ENCODE data around the gene TSPOAP1.

Gene TSPOAP1

DNA sequence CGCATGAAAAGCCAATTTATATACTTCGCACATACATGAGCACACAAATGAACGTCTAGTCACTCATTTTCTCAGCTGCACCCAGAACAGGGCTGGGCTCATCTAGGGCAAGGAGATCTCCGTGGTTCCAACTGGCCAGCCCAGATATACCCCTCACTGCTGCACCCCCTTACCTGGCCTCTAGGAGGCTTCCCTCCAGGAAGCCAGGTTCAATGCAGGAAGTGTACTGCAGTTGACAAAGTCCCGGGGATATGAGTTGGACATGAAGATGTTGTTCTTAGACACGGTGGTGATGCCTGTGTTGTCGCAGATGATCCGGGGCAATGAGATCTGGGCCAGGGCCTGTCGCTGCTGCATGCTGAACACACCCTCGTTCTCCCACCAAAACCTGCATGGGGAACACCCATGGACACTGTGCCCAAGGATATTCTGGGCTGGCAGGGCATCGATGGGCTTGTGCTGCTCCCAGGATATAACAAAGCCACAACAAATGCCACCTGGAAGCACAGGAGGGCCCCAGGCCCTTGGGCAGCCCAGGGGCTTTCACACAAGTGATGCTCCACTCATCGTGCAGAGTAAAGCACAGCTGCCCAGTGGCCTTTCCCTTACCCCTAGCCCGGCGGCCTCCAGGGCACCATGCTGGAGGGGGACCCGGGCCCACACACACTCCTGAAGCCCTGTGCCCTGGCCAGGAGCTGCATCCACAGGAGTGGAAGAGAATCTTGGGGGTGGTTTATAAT, 57.9 kb downstream of the TSPOAP1 start:
- H3K27ac ChIP-seq (ENCODE audit: low read length), result no peak overlapping the region
- H3K4me3 ChIP-seq (ENCODE audit: low read length in 2 of 2), result no peak overlapping the region
- H3K9ac ChIP-seq (ENCODE audit: low read length in 2 of 2), result no peak overlapping the region
- H3K36me3 ChIP-seq (ENCODE audit: control insufficient read depth in 2 of 2, insufficient read depth in 2 of 2, low read length in 2 of 2), result no peaks in the 10 kb centered on the region
- H3K4me1 ChIP-seq (ENCODE audit: control insufficient read depth, insufficient read depth, low read length), result no peaks in the 10 kb centered on the region
- no peaks in the 10 kb centered on the region for H3K9me3 ChIP-seq (ENCODE audit: control insufficient read depth in 2 of 2, low read length in 2 of 2)
- peaks cover 3 to 8% of the 10 kb centered on the region in 2 donors for H3K27me3 ChIP-seq (ENCODE audit: control insufficient read depth in 1 of 2, insufficient read depth in 2 of 2, low read length in 2 of 2)

DNA sequence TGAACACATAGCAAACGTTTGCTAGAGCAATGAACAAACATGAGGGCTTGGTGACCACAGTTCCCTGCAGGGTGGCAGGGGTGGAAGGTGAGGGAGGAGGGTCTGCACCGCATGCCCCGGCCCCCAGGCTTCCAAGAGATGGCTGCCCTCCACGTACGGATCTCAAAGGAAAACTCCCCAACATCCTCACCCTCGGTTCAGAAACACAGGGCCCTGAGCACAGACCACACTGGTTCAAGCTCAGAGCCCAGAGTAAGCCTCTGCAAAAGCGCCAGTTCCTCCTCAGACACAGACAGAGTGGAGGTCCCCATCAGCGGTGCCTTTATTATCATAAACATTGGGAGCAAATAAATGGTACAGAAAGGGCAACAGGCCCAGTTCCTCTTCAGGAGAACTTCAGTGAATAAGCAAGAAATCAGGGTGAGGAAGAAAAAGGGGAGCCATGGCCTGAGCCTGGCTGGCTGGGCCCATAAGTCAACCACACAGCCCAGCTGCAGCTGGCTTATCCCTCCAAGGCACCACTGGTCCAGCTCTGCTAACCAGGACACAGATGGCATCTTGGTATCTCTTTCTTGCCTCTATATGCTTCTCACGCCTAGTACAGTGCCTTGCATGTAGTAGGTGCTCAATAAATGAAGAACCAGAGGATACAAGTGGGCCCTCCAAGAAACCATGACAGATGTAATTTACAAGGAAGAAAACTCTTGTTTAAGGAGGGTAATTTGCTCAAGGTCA, 58.9 kb downstream of the TSPOAP1 start:
- Histone ChIP-seq H3K4me1 (ENCODE audit: control insufficient read depth, insufficient read depth, low read length) (no peaks in the 10 kb centered on the region), H3K9ac (ENCODE audit: low read length in 2 of 2) (no peak overlapping the region), H3K27me3 (ENCODE audit: control insufficient read depth in 1 of 2, insufficient read depth in 2 of 2, low read length in 2 of 2) (peaks cover 0 to 12% of the 10 kb centered on the region in 2 donors), H3K36me3 (ENCODE audit: control insufficient read depth in 2 of 2, insufficient read depth in 2 of 2, low read length in 2 of 2) (no peaks in the 10 kb centered on the region), H3K4me3 (ENCODE audit: low read length in 2 of 2) (no peak overlapping the region), H3K27ac (ENCODE audit: low read length) (no peak overlapping the region), H3K9me3 (ENCODE audit: control insufficient read depth in 2 of 2, low read length in 2 of 2) (no peaks in the 10 kb centered on the region)

DNA sequence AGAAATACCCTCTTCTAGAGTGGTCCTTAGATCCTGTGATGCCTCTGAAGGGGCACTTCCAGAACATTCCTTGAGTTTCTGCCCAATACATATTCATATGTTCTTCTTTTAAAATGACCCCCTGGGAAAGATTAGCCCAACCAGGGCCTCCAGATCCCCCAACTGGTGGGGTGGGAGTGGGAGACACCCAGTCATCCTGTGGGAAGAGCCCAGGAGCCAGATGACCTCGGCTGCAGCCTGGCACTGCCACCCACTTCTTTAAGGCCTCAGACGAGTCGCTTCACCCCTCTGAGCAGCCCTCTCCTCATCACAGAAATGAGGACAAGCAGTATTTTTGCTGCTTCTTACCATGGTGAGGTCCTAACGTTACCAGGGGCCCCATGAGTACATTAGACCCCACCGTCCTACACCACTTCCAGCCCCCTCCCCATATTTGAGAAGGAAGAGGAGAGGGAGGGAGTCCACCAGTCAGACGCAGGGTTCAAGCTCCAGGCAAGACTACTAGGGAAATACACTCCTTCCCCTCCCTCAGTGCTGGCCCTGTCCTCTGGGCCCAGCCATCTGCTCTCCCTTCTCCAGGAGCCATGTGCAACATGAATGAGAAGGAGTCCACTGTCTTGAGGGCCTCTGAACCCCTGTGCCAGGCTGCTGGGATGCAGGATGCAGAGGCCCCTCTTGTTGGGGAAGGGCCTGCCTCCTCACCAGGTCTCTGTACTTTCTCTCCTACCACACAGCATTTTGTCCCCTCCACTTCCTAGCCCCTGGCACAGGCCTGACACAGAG, 59.6 kb downstream of the TSPOAP1 start:
- no peaks in the 10 kb centered on the region for H3K36me3 ChIP-seq (ENCODE audit: control insufficient read depth in 2 of 2, insufficient read depth in 2 of 2, low read length in 2 of 2)
- no peak overlapping the region for H3K4me3 ChIP-seq (ENCODE audit: low read length in 2 of 2)
- peaks cover 0 to 2% of the 10 kb centered on the region in 2 donors for H3K9me3 ChIP-seq (ENCODE audit: control insufficient read depth in 2 of 2, low read length in 2 of 2)
- no peak overlapping the region for H3K27ac ChIP-seq (ENCODE audit: low read length)
- no peak overlapping the region for H3K9ac ChIP-seq (ENCODE audit: low read length in 2 of 2)
- no peaks in the 10 kb centered on the region for H3K4me1 ChIP-seq (ENCODE audit: control insufficient read depth, insufficient read depth, low read length)
- peaks cover 2 to 14% of the 10 kb centered on the region in 2 donors for H3K27me3 ChIP-seq (ENCODE audit: control insufficient read depth in 1 of 2, insufficient read depth in 2 of 2, low read length in 2 of 2)

DNA sequence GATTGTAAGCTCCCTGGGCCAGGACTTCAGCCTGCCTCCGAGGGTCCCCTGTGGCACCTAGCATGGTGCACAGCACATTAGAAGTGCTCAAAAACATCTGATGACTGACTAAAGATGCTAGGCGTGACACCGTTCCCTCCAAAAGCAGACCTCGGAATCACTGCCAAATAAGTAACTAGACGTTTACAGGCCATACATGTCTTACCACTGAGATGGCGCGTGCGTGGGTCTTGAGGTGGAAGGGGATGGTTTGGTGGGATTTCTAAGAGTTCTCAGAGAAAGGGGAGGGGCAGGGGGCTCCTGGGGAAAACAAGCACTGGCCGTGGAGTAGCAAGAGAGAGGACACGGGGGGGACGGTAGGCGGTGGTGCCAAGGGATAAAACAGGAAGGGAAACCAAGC, 60.3 kb downstream of the TSPOAP1 start:
- Histone ChIP-seq H3K27me3 (ENCODE audit: control insufficient read depth in 1 of 2, insufficient read depth in 2 of 2, low read length in 2 of 2) (peaks cover 7 to 18% of the 10 kb centered on the region in 2 donors), H3K27ac (ENCODE audit: low read length) (no peak overlapping the region), H3K4me3 (ENCODE audit: low read length in 2 of 2) (no peak overlapping the region)

DNA sequence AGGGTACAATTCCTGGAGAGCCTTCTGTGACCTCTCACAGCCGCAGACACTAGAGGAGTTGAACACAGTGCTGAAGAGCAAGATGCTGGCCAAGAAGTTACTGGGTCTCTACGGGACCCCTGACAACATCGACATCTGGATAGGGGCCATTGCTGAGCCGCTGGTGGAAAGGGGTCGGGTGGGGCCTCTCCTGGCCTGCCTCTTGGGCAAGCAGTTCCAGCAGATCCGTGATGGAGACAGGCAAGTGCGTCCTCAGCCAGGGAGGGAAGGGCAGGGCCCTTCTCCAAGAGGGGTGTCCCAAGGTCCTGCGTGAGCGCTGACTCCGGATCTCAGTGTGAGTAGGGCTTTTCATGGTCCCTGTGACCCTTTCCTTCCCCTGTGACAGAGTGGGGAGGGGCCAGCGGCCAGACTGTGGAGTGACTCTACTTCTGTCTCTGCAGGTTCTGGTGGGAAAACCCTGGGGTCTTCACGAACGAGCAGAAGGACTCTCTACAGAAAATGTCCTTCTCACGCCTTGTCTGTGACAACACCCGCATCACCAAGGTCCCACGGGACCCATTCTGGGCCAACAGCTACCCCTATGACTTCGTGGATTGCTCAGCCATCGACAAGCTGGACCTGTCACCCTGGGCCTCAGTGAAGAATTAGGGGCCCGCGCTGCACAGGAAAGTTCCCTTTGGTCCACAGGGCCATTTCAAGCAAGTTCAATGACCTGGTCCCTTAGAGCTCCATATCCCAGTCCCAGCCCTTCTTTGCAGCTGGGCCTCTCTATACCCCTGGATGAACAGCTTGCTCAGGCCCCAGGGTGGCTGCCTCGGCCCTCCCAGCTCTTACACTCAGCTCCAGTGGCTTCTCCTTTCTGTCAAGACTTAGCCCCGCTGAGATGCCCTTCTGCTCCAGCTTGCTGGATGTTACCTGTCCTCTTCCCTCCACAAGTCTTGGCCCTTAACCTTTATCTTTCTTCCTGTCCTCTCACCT, 61.0 kb downstream of the TSPOAP1 start:
- H3K27ac ChIP-seq (ENCODE audit: low read length), result no peak overlapping the region
- H3K4me3 ChIP-seq (ENCODE audit: low read length in 2 of 2), result no peak overlapping the region
- H3K9ac ChIP-seq (ENCODE audit: low read length in 2 of 2), result no peak overlapping the region
- peaks cover 0 to 2% of the 10 kb centered on the region in 2 donors for H3K9me3 ChIP-seq (ENCODE audit: control insufficient read depth in 2 of 2, low read length in 2 of 2)
- H3K4me1 ChIP-seq (ENCODE audit: control insufficient read depth, insufficient read depth, low read length), result no peaks in the 10 kb centered on the region
- H3K36me3 ChIP-seq (ENCODE audit: control insufficient read depth in 2 of 2, insufficient read depth in 2 of 2, low read length in 2 of 2), result no peaks in the 10 kb centered on the region
- H3K27me3 ChIP-seq (ENCODE audit: control insufficient read depth in 1 of 2, insufficient read depth in 2 of 2, low read length in 2 of 2), result peaks cover 7 to 18% of the 10 kb centered on the region in 2 donors

More for the DNA sequence above, 60.3 kb downstream of the TSPOAP1 start:
- no peak overlapping the region for H3K9ac ChIP-seq (ENCODE audit: low read length in 2 of 2)
- peaks cover 0 to 2% of the 10 kb centered on the region in 2 donors for H3K9me3 ChIP-seq (ENCODE audit: control insufficient read depth in 2 of 2, low read length in 2 of 2)
- no peaks in the 10 kb centered on the region for H3K4me1 ChIP-seq (ENCODE audit: control insufficient read depth, insufficient read depth, low read length)
- H3K36me3 ChIP-seq (ENCODE audit: control insufficient read depth in 2 of 2, insufficient read depth in 2 of 2, low read length in 2 of 2), result no peaks in the 10 kb centered on the region

DNA sequence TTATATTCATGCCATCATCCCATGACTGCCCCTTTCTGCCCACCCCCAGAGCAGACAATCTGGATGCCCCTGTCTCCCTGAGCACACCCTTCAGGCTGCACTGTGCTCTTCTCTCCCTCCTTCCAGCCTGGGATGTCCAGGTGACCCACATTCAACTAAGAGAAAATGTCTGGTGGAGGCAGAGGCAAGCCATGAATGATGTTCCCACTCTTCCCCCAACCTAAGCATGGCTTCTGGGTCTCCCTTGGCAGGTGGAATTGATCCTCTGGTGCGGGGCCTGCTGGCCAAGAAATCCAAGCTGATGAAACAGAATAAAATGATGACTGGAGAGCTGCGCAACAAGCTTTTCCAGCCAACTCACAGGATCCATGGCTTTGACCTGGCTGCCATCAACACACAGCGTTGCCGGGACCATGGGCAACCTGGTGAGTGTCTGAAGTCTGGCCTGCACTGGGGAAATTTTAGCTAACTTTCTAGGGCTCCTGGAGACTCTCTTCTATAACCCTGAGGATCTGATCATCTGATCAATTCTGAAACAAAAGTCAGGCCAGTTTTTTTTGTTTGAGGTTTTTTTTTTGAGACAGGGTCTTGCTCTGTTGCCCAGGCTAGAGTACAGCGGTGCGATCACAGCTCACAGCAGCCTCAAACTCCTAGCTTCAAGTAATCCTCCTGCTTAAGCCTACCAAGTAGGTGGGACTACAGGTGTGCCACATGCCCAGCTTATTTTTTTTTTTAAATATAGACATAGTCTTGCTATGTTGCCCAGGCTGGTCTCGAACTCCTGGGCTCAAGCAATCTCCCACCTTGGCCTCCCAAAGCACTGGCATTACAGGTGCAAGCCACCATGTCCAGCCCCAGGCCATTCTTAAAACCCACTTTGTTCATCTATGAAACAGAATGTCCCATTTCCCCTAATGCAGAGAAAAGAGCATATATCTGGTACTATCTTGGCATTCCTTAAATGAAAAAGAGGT, 62.4 kb downstream of the TSPOAP1 start:
- peaks cover 0 to 2% of the 10 kb centered on the region in 2 donors for H3K9me3 ChIP-seq (ENCODE audit: control insufficient read depth in 2 of 2, low read length in 2 of 2)
- H3K4me1 ChIP-seq (ENCODE audit: control insufficient read depth, insufficient read depth, low read length), result no peaks in the 10 kb centered on the region
- H3K27ac ChIP-seq (ENCODE audit: low read length), result no peak overlapping the region
- peaks cover 7 to 16% of the 10 kb centered on the region in 2 donors for H3K27me3 ChIP-seq (ENCODE audit: control insufficient read depth in 1 of 2, insufficient read depth in 2 of 2, low read length in 2 of 2)
- no peaks in the 10 kb centered on the region for H3K36me3 ChIP-seq (ENCODE audit: control insufficient read depth in 2 of 2, insufficient read depth in 2 of 2, low read length in 2 of 2)
- no peak overlapping the region for H3K4me3 ChIP-seq (ENCODE audit: low read length in 2 of 2)
- H3K9ac ChIP-seq (ENCODE audit: low read length in 2 of 2), result no peak overlapping the region

DNA sequence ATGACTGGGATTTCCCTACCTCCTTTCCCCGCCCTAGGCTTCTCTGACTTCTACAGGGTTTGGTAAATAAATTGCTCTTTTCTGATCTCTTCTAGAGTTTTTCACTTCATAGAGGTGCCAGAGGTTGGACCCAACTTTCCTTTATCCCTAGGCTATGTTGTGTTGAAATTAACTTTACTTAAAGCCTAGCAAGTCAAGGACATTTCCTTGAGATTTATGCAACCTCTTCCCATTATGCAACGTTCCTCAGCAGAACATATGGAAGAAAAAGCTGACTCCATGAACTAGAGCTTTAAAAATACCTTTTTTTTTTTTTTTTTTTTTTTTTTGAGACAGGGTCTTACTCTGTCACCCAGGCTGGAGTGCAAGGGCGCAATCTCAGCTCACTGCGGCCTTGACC, 63.3 kb downstream of the TSPOAP1 start:
- H3K27ac ChIP-seq (ENCODE audit: low read length), result no peak overlapping the region
- H3K9me3 ChIP-seq (ENCODE audit: control insufficient read depth in 2 of 2, low read length in 2 of 2), result peaks cover 0 to 2% of the 10 kb centered on the region in 2 donors
- no peaks in the 10 kb centered on the region for H3K4me1 ChIP-seq (ENCODE audit: control insufficient read depth, insufficient read depth, low read length)
- peaks cover 7 to 16% of the 10 kb centered on the region in 2 donors for H3K27me3 ChIP-seq (ENCODE audit: control insufficient read depth in 1 of 2, insufficient read depth in 2 of 2, low read length in 2 of 2)
- H3K9ac ChIP-seq (ENCODE audit: low read length in 2 of 2), result no peak overlapping the region
- H3K36me3 ChIP-seq (ENCODE audit: control insufficient read depth in 2 of 2, insufficient read depth in 2 of 2, low read length in 2 of 2), result no peaks in the 10 kb centered on the region
- no peak overlapping the region for H3K4me3 ChIP-seq (ENCODE audit: low read length in 2 of 2)

DNA sequence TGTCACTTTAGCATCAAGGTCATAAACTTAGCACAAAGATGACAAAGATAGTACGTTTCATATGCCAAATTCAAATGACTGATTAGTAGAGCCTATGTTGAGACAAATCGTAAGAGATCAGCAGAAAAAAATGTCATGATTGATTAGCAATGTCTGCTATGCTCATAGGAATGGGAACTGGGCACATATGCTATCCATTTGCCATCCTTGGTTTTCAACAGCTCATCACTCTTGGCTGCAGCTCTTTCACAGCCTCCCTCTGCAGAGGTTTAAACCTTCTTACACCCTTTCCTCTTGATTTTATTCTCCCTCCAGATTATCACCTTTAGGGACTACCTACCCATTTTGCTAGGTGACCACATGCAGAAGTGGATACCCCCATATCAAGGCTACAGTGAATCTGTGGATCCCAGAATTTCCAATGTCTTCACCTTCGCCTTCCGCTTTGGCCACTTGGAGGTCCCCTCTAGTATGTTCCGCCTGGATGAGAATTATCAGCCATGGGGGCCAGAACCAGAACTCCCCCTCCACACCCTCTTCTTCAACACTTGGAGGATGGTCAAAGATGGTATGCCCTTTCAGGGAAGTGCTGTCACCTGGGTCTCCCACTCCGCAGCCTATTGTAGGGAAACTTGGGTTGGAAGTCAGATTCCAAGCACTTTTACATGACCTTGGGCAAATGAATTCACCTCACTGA, 64.0 kb downstream of the TSPOAP1 start:
- H3K27me3 ChIP-seq (ENCODE audit: control insufficient read depth in 1 of 2, insufficient read depth in 2 of 2, low read length in 2 of 2), result peaks cover 7 to 16% of the 10 kb centered on the region in 2 donors

DNA sequence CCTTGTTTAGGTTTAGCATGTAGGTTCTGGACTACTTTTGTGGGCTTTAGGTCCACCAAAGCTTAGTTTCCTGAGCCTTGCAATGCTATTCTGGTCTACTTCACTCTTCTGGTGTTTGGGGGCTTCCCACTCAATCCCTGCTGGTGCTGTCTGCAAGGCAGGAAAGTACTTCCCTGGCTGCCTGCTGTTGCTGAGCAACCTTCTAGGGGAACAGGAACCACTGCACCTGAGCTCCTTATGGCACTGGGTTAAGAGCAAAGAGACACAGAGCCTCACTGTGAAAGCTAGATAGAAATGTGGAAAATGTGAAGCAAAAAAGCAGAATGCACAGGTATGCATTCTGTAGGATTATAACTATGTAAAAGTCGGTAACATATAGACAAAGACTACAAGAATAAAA, 64.8 kb downstream of the TSPOAP1 start:
- Histone ChIP-seq H3K9me3 (ENCODE audit: control insufficient read depth in 2 of 2, low read length in 2 of 2) (peaks cover 0 to 2% of the 10 kb centered on the region in 2 donors), H3K4me3 (ENCODE audit: low read length in 2 of 2) (no peak overlapping the region), H3K27me3 (ENCODE audit: control insufficient read depth in 1 of 2, insufficient read depth in 2 of 2, low read length in 2 of 2) (peaks cover 7 to 16% of the 10 kb centered on the region in 2 donors), H3K9ac (ENCODE audit: low read length in 2 of 2) (no peak overlapping the region), H3K4me1 (ENCODE audit: control insufficient read depth, insufficient read depth, low read length) (no peaks in the 10 kb centered on the region), H3K27ac (ENCODE audit: low read length) (no peak overlapping the region), H3K36me3 (ENCODE audit: control insufficient read depth in 2 of 2, insufficient read depth in 2 of 2, low read length in 2 of 2) (no peaks in the 10 kb centered on the region)

More for the DNA sequence above, 64.0 kb downstream of the TSPOAP1 start:
- no peaks in the 10 kb centered on the region for H3K4me1 ChIP-seq (ENCODE audit: control insufficient read depth, insufficient read depth, low read length)
- H3K4me3 ChIP-seq (ENCODE audit: low read length in 2 of 2), result no peak overlapping the region
- H3K9ac ChIP-seq (ENCODE audit: low read length in 2 of 2), result no peak overlapping the region
- peaks cover 0 to 2% of the 10 kb centered on the region in 2 donors for H3K9me3 ChIP-seq (ENCODE audit: control insufficient read depth in 2 of 2, low read length in 2 of 2)
- no peak overlapping the region for H3K27ac ChIP-seq (ENCODE audit: low read length)
- H3K36me3 ChIP-seq (ENCODE audit: control insufficient read depth in 2 of 2, insufficient read depth in 2 of 2, low read length in 2 of 2), result no peaks in the 10 kb centered on the region

Data from stomach smooth muscle (tissue), 2 donors.